ENCODE results near the gene TAF5L. TPM values are rescaled to one million over a fixed set of nuclear protein-coding genes. Genes with fewer than 3 reads are reported as not detected.
"Not testable (repeated sequence)": the region's sequence is repeated elsewhere in the genome, so short reads cannot be mapped to it uniquely, and the experiment has no call there.

The TAF5L gene
- total RNA-seq, 1 experiment from 2014 or later, result 37.6 TPM

DNA sequence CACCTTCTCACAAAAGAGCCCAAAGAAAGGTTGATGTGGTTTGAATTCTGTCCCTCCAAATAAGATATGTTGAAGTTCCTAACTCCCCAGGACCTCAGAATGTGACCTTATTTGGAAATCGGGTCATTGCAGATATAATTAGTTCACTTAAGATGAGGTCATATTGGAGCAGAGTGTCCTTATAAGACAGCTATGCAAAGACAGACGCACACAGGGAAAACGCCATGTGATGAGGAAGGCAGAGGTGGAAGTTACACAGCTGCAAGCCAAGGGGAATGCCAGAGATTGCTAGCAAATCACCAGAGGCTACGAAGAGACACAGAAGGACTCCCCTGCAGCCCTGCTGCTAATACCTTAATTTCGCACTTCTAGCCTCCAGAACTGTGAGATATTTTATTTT, 62.2 kb downstream of the TAF5L start:
- Mint-ChIP-seq H3K27ac (ENCODE audit: low read depth, unreplicated experiment) (no peak overlapping the region), H3K9me3 (ENCODE audit: unreplicated experiment) (no peaks in the 10 kb centered on the region), H3K36me3 (ENCODE audit: insufficient read depth, unreplicated experiment) (peaks cover 6% of the 10 kb centered on the region), H3K4me3 (ENCODE audit: unreplicated experiment) (no peak overlapping the region), H3K4me1 (ENCODE audit: insufficient read depth, unreplicated experiment) (peaks cover 6% of the 10 kb centered on the region), H3K27me3 (ENCODE audit: insufficient read depth, unreplicated experiment) (no peaks in the 10 kb centered on the region)
- DNase-seq (ENCODE audit: unreplicated experiment), result no peak
- CTCF ChIA-PET, result interaction anchor here (0.6 to 1.2 kb wide), 3 partner anchors 57 to 688 kb away, joined by 3 to 4 read pairs (median 3); no protein-coding TSS in a partner anchor
- intact Hi-C loops (cut with micrococcal nuclease), result no loop called here
- no TSS peak for BruUV-seq (replicated peaks)
- POLR2A ChIA-PET, result interaction anchor here (0.6 to 3.2 kb wide), 12 partner anchors 8 to 63 kb away, joined by 3 to 23 read pairs (median 4); partner anchors contain the start of gene NUP133
- TF ChIP-seq, protein P1, sequence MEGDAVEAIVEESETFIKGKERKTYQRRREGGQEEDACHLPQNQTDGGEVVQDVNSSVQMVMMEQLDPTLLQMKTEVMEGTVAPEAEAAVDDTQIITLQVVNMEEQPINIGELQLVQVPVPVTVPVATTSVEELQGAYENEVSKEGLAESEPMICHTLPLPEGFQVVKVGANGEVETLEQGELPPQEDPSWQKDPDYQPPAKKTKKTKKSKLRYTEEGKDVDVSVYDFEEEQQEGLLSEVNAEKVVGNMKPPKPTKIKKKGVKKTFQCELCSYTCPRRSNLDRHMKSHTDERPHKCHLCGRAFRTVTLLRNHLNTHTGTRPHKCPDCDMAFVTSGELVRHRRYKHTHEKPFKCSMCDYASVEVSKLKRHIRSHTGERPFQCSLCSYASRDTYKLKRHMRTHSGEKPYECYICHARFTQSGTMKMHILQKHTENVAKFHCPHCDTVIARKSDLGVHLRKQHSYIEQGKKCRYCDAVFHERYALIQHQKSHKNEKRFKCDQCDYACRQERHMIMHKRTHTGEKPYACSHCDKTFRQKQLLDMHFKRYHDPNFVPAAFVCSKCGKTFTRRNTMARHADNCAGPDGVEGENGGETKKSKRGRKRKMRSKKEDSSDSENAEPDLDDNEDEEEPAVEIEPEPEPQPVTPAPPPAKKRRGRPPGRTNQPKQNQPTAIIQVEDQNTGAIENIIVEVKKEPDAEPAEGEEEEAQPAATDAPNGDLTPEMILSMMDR (IDR thresholded peaks at IDR 0.05; ENCODE audit: unreplicated experiment), result no peak

DNA sequence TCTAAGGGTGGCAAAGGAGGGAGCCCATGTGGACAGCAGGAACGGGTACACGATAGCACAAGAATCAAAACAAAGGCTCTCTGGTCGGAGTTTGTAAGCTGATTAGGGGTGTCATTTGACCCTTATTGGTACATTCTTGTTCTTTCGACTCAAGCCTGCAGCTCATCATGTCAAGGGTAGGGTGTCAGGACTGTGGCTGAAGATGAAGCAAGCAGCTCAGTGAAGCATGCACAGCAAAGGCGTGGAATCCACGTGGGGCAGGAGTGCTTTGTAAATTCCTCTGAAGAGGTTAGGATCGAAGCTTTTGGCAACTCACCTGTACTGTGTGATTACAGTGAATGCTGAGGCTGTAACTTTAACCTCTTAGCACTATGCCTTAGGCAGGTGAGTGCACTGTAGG, 62.7 kb downstream of the TAF5L start:
- Mint-ChIP-seq H3K27me3 (ENCODE audit: insufficient read depth, unreplicated experiment) (no peaks in the 10 kb centered on the region), H3K4me1 (ENCODE audit: insufficient read depth, unreplicated experiment) (peaks cover 6% of the 10 kb centered on the region), H3K36me3 (ENCODE audit: insufficient read depth, unreplicated experiment) (peaks cover 6% of the 10 kb centered on the region), H3K9me3 (ENCODE audit: unreplicated experiment) (no peaks in the 10 kb centered on the region), H3K27ac (ENCODE audit: low read depth, unreplicated experiment) (no peak overlapping the region), H3K4me3 (ENCODE audit: unreplicated experiment) (no peak overlapping the region)
- TF ChIP-seq, protein P1 (IDR thresholded peaks at IDR 0.05; ENCODE audit: unreplicated experiment), result no peak
- no TSS peak for BruUV-seq (replicated peaks)
- intact Hi-C loops (cut with micrococcal nuclease), result no loop called here
- CTCF ChIA-PET, result interaction anchor here (0.6 to 1.1 kb wide), 3 partner anchors 35 to 896 kb away, joined by 3 to 4 read pairs (median 3); no protein-coding TSS in a partner anchor
- POLR2A ChIA-PET, result interaction anchor here (0.6 to 3.2 kb wide), 11 partner anchors 9 to 64 kb away, joined by 3 to 23 read pairs (median 3); partner anchors contain the start of gene NUP133
- no peak for DNase-seq (ENCODE audit: unreplicated experiment)

DNA sequence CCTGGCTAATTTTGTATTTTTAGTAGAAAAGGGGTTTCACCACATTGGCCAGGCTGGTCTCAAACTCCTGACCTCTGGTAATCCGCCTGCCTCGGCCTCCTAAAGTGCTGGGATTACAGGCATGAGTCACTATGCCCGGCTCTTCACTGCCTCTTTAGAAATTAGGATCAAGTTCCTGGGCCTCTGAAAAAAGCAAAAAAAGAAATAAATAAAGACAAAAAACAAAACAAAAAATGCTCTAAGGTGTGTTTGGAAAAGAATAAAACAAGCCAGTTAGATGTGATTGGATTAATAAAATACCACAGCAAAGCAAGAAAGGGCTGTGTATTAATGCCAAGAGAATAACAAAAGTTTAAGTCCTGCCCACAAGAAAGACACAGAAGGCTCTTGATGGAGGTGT, 63.2 kb downstream of the TAF5L start:
- Mint-ChIP-seq H3K4me1 (ENCODE audit: insufficient read depth, unreplicated experiment) (peaks cover 6% of the 10 kb centered on the region), H3K4me3 (ENCODE audit: unreplicated experiment) (no peak overlapping the region), H3K9me3 (ENCODE audit: unreplicated experiment) (no peaks in the 10 kb centered on the region), H3K27ac (ENCODE audit: low read depth, unreplicated experiment) (no peak overlapping the region), H3K36me3 (ENCODE audit: insufficient read depth, unreplicated experiment) (peaks cover 6% of the 10 kb centered on the region), H3K27me3 (ENCODE audit: insufficient read depth, unreplicated experiment) (no peaks in the 10 kb centered on the region)
- no peak for DNase-seq (ENCODE audit: unreplicated experiment)
- ChIA-PET POLR2A (interaction anchor here (0.6 to 3.2 kb wide), 5 partner anchors 17 to 62 kb away, joined by 3 to 23 read pairs (median 4); no protein-coding TSS in a partner anchor), CTCF (interaction anchor here (0.5 to 1.1 kb wide), 4 partner anchors 35 to 896 kb away, joined by 3 to 4 read pairs (median 3); no protein-coding TSS in a partner anchor)
- TF ChIP-seq, protein P1 (IDR thresholded peaks at IDR 0.05; ENCODE audit: unreplicated experiment), result no peak
- intact Hi-C loops (cut with micrococcal nuclease), result no loop called here
- no TSS peak for BruUV-seq (replicated peaks)

DNA sequence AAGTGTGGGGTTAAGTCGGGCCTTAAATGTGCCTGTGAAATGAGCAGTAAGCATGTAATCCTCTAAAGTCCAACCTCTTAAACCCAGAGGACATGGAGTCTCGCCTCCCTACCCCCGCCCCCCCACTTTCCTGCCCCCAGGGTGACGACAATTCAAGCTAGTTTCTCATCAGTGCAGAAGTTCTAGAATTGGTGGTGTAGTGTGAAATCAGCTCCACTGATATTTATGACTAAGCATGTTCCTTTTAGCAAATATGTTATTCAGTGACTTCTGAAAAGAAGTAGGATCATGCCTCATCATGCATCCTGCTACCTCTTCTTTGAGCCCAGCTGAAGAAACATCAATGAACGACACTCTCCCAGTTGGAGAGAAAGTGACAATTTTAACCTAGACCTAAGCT, 64.8 kb downstream of the TAF5L start:
- Mint-ChIP-seq H3K4me1 (ENCODE audit: insufficient read depth, unreplicated experiment) (peaks cover 18% of the 10 kb centered on the region), H3K4me3 (ENCODE audit: unreplicated experiment) (no peak overlapping the region), H3K9me3 (ENCODE audit: unreplicated experiment) (no peaks in the 10 kb centered on the region), H3K27me3 (ENCODE audit: insufficient read depth, unreplicated experiment) (no peaks in the 10 kb centered on the region), H3K27ac (ENCODE audit: low read depth, unreplicated experiment) (no peak overlapping the region), H3K36me3 (ENCODE audit: insufficient read depth, unreplicated experiment) (peaks cover 6% of the 10 kb centered on the region)
- TF ChIP-seq, protein P1 (IDR thresholded peaks at IDR 0.05; ENCODE audit: unreplicated experiment), result no peak
- BruUV-seq (replicated peaks), result no TSS peak
- DNase-seq (ENCODE audit: unreplicated experiment), result no peak
- intact Hi-C loops (cut with micrococcal nuclease), result no loop called here
- ChIA-PET CTCF (interaction anchor here (1.0 to 1.4 kb wide), 2 partner anchors 20 to 64 kb away, joined by 3 to 4 read pairs; no protein-coding TSS in a partner anchor), POLR2A (interaction anchor here (0.6 to 8.4 kb wide), 4 partner anchors 11 to 64 kb away, joined by 3 to 375 read pairs (median 3); partner anchors contain the start of genes TAF5L and URB2)

DNA sequence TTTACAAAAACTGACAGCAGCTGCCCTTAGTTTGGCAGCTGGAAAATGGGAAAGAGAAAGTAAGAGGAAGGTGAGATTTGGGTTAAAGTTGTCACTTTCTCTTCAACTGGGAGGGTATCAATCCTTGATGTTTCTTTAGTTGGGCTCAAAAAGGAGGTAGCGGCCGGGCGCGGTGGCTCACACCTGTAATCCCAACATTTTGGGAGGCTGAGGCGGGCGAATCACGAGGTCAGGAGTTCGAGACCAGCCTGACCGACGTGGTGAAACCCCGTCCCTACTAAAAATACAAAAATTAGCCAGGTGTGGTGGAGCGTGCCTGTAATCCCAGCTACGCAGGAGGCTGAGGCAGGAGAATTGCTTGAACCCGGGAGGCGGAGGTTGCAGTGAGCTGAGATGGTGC, 65.8 kb downstream of the TAF5L start:
- DNase-seq (ENCODE audit: unreplicated experiment); H3K27ac Mint-ChIP-seq (ENCODE audit: low read depth, unreplicated experiment); H3K9me3 Mint-ChIP-seq (ENCODE audit: unreplicated experiment); H3K27me3 Mint-ChIP-seq (ENCODE audit: insufficient read depth, unreplicated experiment); BruUV-seq (replicated peaks); intact Hi-C loops (cut with micrococcal nuclease); H3K36me3 Mint-ChIP-seq (ENCODE audit: insufficient read depth, unreplicated experiment): not testable (repeated sequence)
- CTCF ChIA-PET, result interaction anchor here (0.5 to 1.0 kb wide), 2 partner anchors 18 to 65 kb away, joined by 3 to 4 read pairs; no protein-coding TSS in a partner anchor
- H3K4me1 Mint-ChIP-seq (ENCODE audit: insufficient read depth, unreplicated experiment), result peaks cover 23% of the 10 kb centered on the region
- peak overlapping the region; percentile 83 for H3K4me3 Mint-ChIP-seq (ENCODE audit: unreplicated experiment)
- POLR2A ChIA-PET, result interaction anchor here (0.6 to 8.4 kb wide), 4 partner anchors 22 to 77 kb away, joined by 3 to 375 read pairs (median 50); partner anchors contain the start of genes NUP133, TAF5L and URB2

DNA sequence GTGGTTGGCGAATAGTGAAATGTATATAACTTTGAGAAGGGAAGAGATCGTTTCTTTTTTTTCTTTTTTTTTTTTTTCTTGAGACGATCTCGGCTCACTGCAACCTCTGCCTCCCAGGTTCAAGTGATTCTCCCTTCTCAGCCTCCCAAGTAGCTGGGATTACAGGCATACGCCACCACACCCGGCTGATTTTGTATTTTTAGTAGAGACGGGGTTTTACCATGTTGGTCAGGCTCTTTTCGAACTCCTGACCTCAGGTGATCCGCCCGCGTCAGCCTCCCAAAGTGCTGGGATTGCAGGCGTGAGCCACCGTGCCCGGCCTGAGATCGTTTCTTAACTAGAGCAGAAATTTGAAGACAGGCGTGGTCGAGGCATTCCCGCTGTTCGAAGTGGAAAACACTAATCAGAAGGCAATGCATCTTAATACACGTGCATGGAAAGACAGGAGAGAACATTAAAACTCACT, 66.6 kb downstream of the TAF5L start:
- not testable (repeated sequence) for H3K27me3 Mint-ChIP-seq (ENCODE audit: insufficient read depth, unreplicated experiment); DNase-seq (ENCODE audit: unreplicated experiment); H3K9me3 Mint-ChIP-seq (ENCODE audit: unreplicated experiment)
- Mint-ChIP-seq H3K4me1 (ENCODE audit: insufficient read depth, unreplicated experiment) (peaks cover 30% of the 10 kb centered on the region), H3K36me3 (ENCODE audit: insufficient read depth, unreplicated experiment) (peaks cover 15% of the 10 kb centered on the region), H3K27ac (ENCODE audit: low read depth, unreplicated experiment) (peak overlapping the region; percentile 76), H3K4me3 (ENCODE audit: unreplicated experiment) (peak overlapping the region; percentile 83)
- TSS peak; percentile 90 for BruUV-seq (replicated peaks)
- ChIA-PET POLR2A (interaction anchor here (0.7 to 8.4 kb wide), 23 partner anchors 13 to 1418 kb away, joined by 3 to 375 read pairs (median 4); partner anchors contain the start of genes NUP133, TAF5L and URB2), CTCF (interaction anchor here (0.5 to 4.7 kb wide), 31 partner anchors 8 to 1084 kb away, joined by 3 to 65 read pairs (median 4); partner anchors contain the start of genes NUP133, TAF5L and URB2)
- intact Hi-C loops (cut with micrococcal nuclease), result loop anchor here (1.0 to 2.0 kb wide), 2 partner anchors 67 to 751 kb away; partner anchors contain the start of genes TAF5L and URB2

Data from MCF 10A (cell line).